ENCODE measurements around the gene SLC6A18.

Gene SLC6A18

DNA sequence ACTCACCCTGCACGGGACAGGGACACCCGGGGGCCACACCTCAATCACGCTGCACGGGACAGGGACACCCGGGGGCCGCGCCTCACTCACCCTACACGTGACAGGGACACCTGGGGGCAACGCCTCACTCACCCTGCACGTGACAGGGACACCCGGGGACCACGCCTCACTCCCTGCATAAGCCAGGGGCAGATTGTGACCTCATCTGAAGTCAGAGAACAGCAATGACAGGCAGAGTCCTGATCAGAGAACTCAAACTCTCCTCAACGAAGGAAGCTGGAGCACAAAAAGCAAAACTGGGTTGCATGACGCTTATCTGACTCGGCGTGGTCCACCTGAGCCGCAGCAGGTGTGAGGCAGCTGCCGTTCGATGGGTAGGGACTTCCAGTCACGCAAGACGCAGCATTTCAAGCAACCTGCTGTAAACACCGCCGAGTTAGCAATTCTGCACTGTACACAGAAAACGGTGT lies 66.5 kb downstream of the SLC6A18 start:
- no peak overlapping the region for H3K27ac ChIP-seq (ENCODE audit: low read length)
- no peak overlapping the region for H3K9ac ChIP-seq (ENCODE audit: low read length)
- no peaks in the 10 kb centered on the region; the same call in 1 of the 2 replicates for H3K79me2 ChIP-seq (ENCODE audit: low read length)
- no peaks in the 10 kb centered on the region for H3K9me2 ChIP-seq (replicated peaks; ENCODE audit: insufficient read depth, low read length)
- H3F3A ChIP-seq (ENCODE audit: insufficient read depth, low read length) = 0 out of 2 replicates have a peak, but pooled peaks cover 6% of the 10 kb centered on the region
- no peak for DNase-seq
- no peaks in the 10 kb centered on the region for H4K20me1 ChIP-seq (ENCODE audit: insufficient read depth, low read length)
- no peaks in the 10 kb centered on the region for H3K9me3 ChIP-seq (replicated peaks; ENCODE audit: insufficient read depth, low read length)
- H2AFZ ChIP-seq (ENCODE audit: low read length) = no peak overlapping the region
- no peak for TF ChIP-seq EZH2 (optimal IDR thresholded peaks at IDR 0.05; ENCODE audit: low read depth, low read length)
- no peak for TF ChIP-seq CTCF (IDR thresholded peaks at IDR 0.05; ENCODE audit: low read length)
- no peak for TF ChIP-seq EZH2phosphoT487 (IDR thresholded peaks at IDR 0.05; ENCODE audit: low read length)
- no peaks in the 10 kb centered on the region for H3K4me1 ChIP-seq (ENCODE audit: low read length)
- no peak overlapping the region for H3K4me3 ChIP-seq (ENCODE audit: low read length)
- H3K4me2 ChIP-seq (ENCODE audit: low read depth, low read length) = no peak overlapping the region
- H3K27me3 ChIP-seq (replicated peaks; ENCODE audit: insufficient read depth, low read length) = no peaks in the 10 kb centered on the region
- no peaks in the 10 kb centered on the region for H3K36me3 ChIP-seq (replicated peaks; ENCODE audit: insufficient read depth, low read length)

GRCh38 chr5:1292139-1292538 lies 67.0 kb downstream of the SLC6A18 start:
- Histone ChIP-seq H3K27me3 (replicated peaks; ENCODE audit: insufficient read depth, low read length) (no peaks in the 10 kb centered on the region), H3K4me1 (ENCODE audit: low read length) (no peaks in the 10 kb centered on the region), H3K4me2 (ENCODE audit: low read depth, low read length) (no peak overlapping the region), H4K20me1 (ENCODE audit: insufficient read depth, low read length) (no peaks in the 10 kb centered on the region), H3F3A (ENCODE audit: insufficient read depth, low read length) (0 out of 2 replicates have a peak, but pooled peaks cover 6% of the 10 kb centered on the region), H3K4me3 (ENCODE audit: low read length) (no peak overlapping the region), H3K36me3 (replicated peaks; ENCODE audit: insufficient read depth, low read length) (no peaks in the 10 kb centered on the region), H3K9me3 (replicated peaks; ENCODE audit: insufficient read depth, low read length) (no peaks in the 10 kb centered on the region), H3K27ac (ENCODE audit: low read length) (no peak overlapping the region), H3K79me2 (ENCODE audit: low read length) (no peaks in the 10 kb centered on the region; the same call in 1 of the 2 replicates), H3K9ac (ENCODE audit: low read length) (no peak overlapping the region), H3K9me2 (replicated peaks; ENCODE audit: insufficient read depth, low read length) (no peaks in the 10 kb centered on the region), H2AFZ (ENCODE audit: low read length) (no peak overlapping the region)
- no peak for DNase-seq
- TF ChIP-seq EZH2phosphoT487 (IDR thresholded peaks at IDR 0.05; ENCODE audit: low read length) (no peak), CTCF (IDR thresholded peaks at IDR 0.05; ENCODE audit: low read length) (no peak), EZH2 (optimal IDR thresholded peaks at IDR 0.05; ENCODE audit: low read depth, low read length) (no peak)

DNA sequence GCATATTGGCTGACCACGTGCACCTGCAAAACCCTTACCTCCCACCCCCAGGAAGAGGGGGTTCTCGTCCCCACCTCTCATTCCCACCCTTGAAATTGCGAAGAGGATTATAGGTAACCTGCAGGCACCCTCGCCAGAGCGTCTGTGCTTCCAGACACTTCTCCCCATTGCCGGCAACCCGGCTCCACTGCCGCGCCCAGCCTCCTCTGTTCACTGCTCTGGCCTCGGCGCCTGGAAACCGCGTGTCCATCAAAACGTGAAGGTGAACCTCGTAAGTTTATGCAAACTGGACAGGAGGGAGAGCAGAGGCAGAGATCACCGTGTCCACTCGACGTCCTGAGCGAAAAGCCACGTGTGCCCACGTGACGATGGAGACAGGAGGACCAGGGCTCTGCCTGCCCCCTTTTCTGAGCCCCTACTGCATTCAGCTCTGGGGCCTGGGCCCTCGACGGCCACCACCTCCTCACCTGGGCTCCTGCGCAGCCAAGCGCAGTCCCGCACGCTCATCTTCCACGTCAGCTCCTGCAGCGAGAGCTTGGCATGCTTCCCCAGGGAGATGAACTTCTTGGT lies 67.8 kb downstream of the SLC6A18 start:
- H3K9me3 ChIP-seq (replicated peaks; ENCODE audit: insufficient read depth, low read length) = no peaks in the 10 kb centered on the region
- no peaks in the 10 kb centered on the region; the same call in 1 of the 2 replicates for H3K79me2 ChIP-seq (ENCODE audit: low read length)
- no peak for DNase-seq
- 0 out of 2 replicates have a peak, but pooled peaks cover 6% of the 10 kb centered on the region for H3F3A ChIP-seq (ENCODE audit: insufficient read depth, low read length)
- H3K36me3 ChIP-seq (replicated peaks; ENCODE audit: insufficient read depth, low read length) = no peaks in the 10 kb centered on the region
- no peak overlapping the region for H3K9ac ChIP-seq (ENCODE audit: low read length)
- H3K4me1 ChIP-seq (ENCODE audit: low read length) = no peaks in the 10 kb centered on the region
- no peak overlapping the region for H2AFZ ChIP-seq (ENCODE audit: low read length)
- no peaks in the 10 kb centered on the region for H3K27me3 ChIP-seq (replicated peaks; ENCODE audit: insufficient read depth, low read length)
- H3K27ac ChIP-seq (ENCODE audit: low read length) = no peak overlapping the region
- TF ChIP-seq EZH2 (optimal IDR thresholded peaks at IDR 0.05; ENCODE audit: low read depth, low read length) (no peak), EZH2phosphoT487 (IDR thresholded peaks at IDR 0.05; ENCODE audit: low read length) (no peak), CTCF (IDR thresholded peaks at IDR 0.05; ENCODE audit: low read length) (no peak)
- no peak overlapping the region for H3K4me2 ChIP-seq (ENCODE audit: low read depth, low read length)
- H3K9me2 ChIP-seq (replicated peaks; ENCODE audit: insufficient read depth, low read length) = no peaks in the 10 kb centered on the region
- no peaks in the 10 kb centered on the region for H4K20me1 ChIP-seq (ENCODE audit: insufficient read depth, low read length)
- H3K4me3 ChIP-seq (ENCODE audit: low read length) = no peak overlapping the region
